SU-DHL-6 (cell line): ENCODE measurements around the gene C22orf15.

Experiments
- H2AFZ ChIP-seq: fragments of 200-600 bp; sonication (generic); 2 replicates; pipeline ENCODE4 v1.6.1; 2014; ENCODE audit warnings: low read depth, mild to moderate bottlenecking, moderate library complexity, mixed read lengths, antibody characterized with exemption, low read length; ENCODE audit not compliant: severe bottlenecking
- H3F3A ChIP-seq: fragments of 200-600 bp; shearing (Covaris generic); 2 replicates; pipeline ENCODE4 v1.6.0; 2016; ENCODE audit warnings: antibody characterized with exemption, mild to moderate bottlenecking; ENCODE audit not compliant: insufficient read depth
- H3K27ac ChIP-seq: fragments of 200-600 bp; sonication (generic); 2 replicates; pipeline ENCODE4 v1.5.1; 2016; ENCODE audit warnings: low read depth, mild to moderate bottlenecking, low read length, moderate library complexity, mixed read lengths
- H3K27me3 ChIP-seq: fragments of 200-600 bp; sonication (generic), shearing (Covaris generic); 2 replicates; pipeline ENCODE4 v1.6.0; 2014; ENCODE audit warnings: mild to moderate bottlenecking, low read length
- H3K36me3 ChIP-seq: fragments of 200-600 bp; sonication (generic); 2 replicates; pipeline ENCODE4 v1.6.1; 2014; ENCODE audit warnings: mild to moderate bottlenecking, low read length, mixed read lengths
- H3K4me2 ChIP-seq: fragments of 300-600, 200-600 bp; shearing (Covaris generic), sonication (generic); 2 replicates; pipeline ENCODE4 v1.6.0; 2014; ENCODE audit warnings: low read length, low read depth, mild to moderate bottlenecking; ENCODE audit not compliant: poor library complexity, severe bottlenecking
- H3K4me3 ChIP-seq: fragments of 200-600 bp; sonication (generic); 2 replicates; pipeline ENCODE4 v1.5.1; 2014; ENCODE audit warnings: antibody characterized with exemption, low read length, mild to moderate bottlenecking, mixed read lengths; ENCODE audit not compliant: insufficient read depth, poor library complexity, severe bottlenecking
- H3K79me2 ChIP-seq: fragments of 200-600 bp; sonication (generic); 2 replicates; pipeline ENCODE4 v1.6.1; 2014; ENCODE audit warnings: mild to moderate bottlenecking, low read length, moderate library complexity; ENCODE audit not compliant: insufficient read depth
- H3K9ac ChIP-seq: fragments of 200-600 bp; sonication (generic); 2 replicates; pipeline ENCODE4 v1.7.0; 2014; ENCODE audit warnings: mild to moderate bottlenecking, low read length
- H3K9me2 ChIP-seq: fragments of 200-600 bp; sonication (generic); replicated peaks from 2 replicates; pipeline ENCODE4 v1.6.1; 2014; ENCODE audit warnings: low read length; ENCODE audit not compliant: insufficient read depth
- H3K9me3 ChIP-seq: fragments of 200-600 bp; sonication (generic); 2 replicates; pipeline ENCODE4 v1.6.1; 2014; ENCODE audit warnings: low read length, mixed read lengths; ENCODE audit not compliant: insufficient read depth
- H4K20me1 ChIP-seq: fragments of 200-600 bp; sonication (generic); 2 replicates; pipeline ENCODE4 v1.6.1; 2014; ENCODE audit warnings: low read depth, mild to moderate bottlenecking, antibody characterized with exemption, low read length, moderate library complexity, mixed read lengths
- CTCF ChIP-seq: fragments of 200-600 bp; sonication (generic); IDR thresholded peaks from one replicate; pipeline ENCODE4 v1.5.1; 2017; ENCODE audit warnings: antibody characterized with exemption, mild to moderate bottlenecking, low read length, moderate library complexity; ENCODE audit not compliant: insufficient read depth, poor library complexity, severe bottlenecking
- EZH2phosphoT487 ChIP-seq: fragments of 200-600 bp; sonication (generic), shearing (Covaris generic); conservative IDR thresholded peaks from 2 replicates; pipeline ENCODE4 v1.6.1; 2018; ENCODE audit warnings: mild to moderate bottlenecking, antibody characterized with exemption, low read length, moderate library complexity, mixed read lengths

C22orf15 gene

GRCh38 chr22:23764899-23765881 lies 2.4 kb downstream of the C22orf15 start:
- TF ChIP-seq EZH2phosphoT487 (no peak), CTCF (no peak)
- peak overlapping the region; percentile 21; the same call in 1 of the 2 replicates for H3K9ac ChIP-seq
- peak overlapping the region; percentile 65 for H3K4me2 ChIP-seq

GRCh38 chr22:23767303-23767672 lies 4.5 kb downstream of the C22orf15 start:
- no peaks in the 10 kb centered on the region for H3K9me2 ChIP-seq
- H3K9me3 ChIP-seq = no peaks in the 10 kb centered on the region
- H3K27me3 ChIP-seq = no peaks in the 10 kb centered on the region
- no peaks in the 10 kb centered on the region for H4K20me1 ChIP-seq
- H3K79me2 ChIP-seq = peaks cover 5% of the 10 kb centered on the region; the same call in 1 of the 2 replicates
- peak overlapping the region; percentile 69 for H3K4me3 ChIP-seq
- peak overlapping the region; percentile 53 for H3K27ac ChIP-seq
- H3K4me2 ChIP-seq = peak overlapping the region; percentile 65
- H3K36me3 ChIP-seq = no peaks in the 10 kb centered on the region
- no peak overlapping the region for H2AFZ ChIP-seq
- H3K9ac ChIP-seq = peak overlapping the region; percentile 72
- H3F3A ChIP-seq = peaks cover 8% of the 10 kb centered on the region; the same call in 1 of the 2 replicates
- no peak for TF ChIP-seq CTCF
- no peak for TF ChIP-seq EZH2phosphoT487

More at GRCh38 chr22:23764899-23765881, 2.4 kb downstream of the C22orf15 start:
- no peaks in the 10 kb centered on the region for H4K20me1 ChIP-seq
- H3K27me3 ChIP-seq = no peaks in the 10 kb centered on the region
- H3F3A ChIP-seq = peaks cover 9% of the 10 kb centered on the region; the same call in 1 of the 2 replicates
- H3K36me3 ChIP-seq = no peaks in the 10 kb centered on the region
- no peak overlapping the region for H2AFZ ChIP-seq
- peaks cover 5% of the 10 kb centered on the region; the same call in 1 of the 2 replicates for H3K79me2 ChIP-seq
- no peaks in the 10 kb centered on the region for H3K9me2 ChIP-seq
- H3K4me3 ChIP-seq = no peak overlapping the region
- H3K9me3 ChIP-seq = no peaks in the 10 kb centered on the region
- peak overlapping the region; percentile 46 for H3K27ac ChIP-seq

GRCh38 chr22:23767673-23768548 lies 5.1 kb downstream of the C22orf15 start, which contains the start of gene CHCHD10:
TSS of gene CHCHD10 (minus strand) at chr22:23767972. CDS start at chr22:23767874, 98 bp downstream.
- H4K20me1 ChIP-seq = no peaks in the 10 kb centered on the region
- peak within 1 kb of the TSS; percentile 72 for H3K9ac ChIP-seq
- H3F3A ChIP-seq = peaks cover 8% of the 10 kb centered on the region; the same call in 1 of the 2 replicates
- TF ChIP-seq CTCF (peak; percentile 57), EZH2phosphoT487 (no peak)
- peak within 1 kb of the TSS; percentile 69 for H3K4me3 ChIP-seq
- H3K4me2 ChIP-seq = peak within 1 kb of the TSS; percentile 65
- H3K36me3 ChIP-seq = no peaks in the 10 kb centered on the region
- H3K27me3 ChIP-seq = no peaks in the 10 kb centered on the region
- no peaks in the 10 kb centered on the region for H3K9me3 ChIP-seq
- H2AFZ ChIP-seq = peak within 1 kb of the TSS; percentile 75
- H3K27ac ChIP-seq = peak within 1 kb of the TSS; percentile 53
- H3K79me2 ChIP-seq = peaks cover 5% of the 10 kb centered on the region; the same call in 1 of the 2 replicates
- H3K9me2 ChIP-seq = no peaks in the 10 kb centered on the region
